ENCODE measurements around the gene SST.

Gene SST

GRCh38 chr3:187629711-187630110, 40.5 kb downstream of the SST start:
- DNase-seq (ENCODE audit: low read depth in 2 of 2), result no peak

GRCh38 chr3:187628169-187628568, 42.0 kb downstream of the SST start:
- DNase-seq (ENCODE audit: low read depth in 2 of 2), result no peak

DNA sequence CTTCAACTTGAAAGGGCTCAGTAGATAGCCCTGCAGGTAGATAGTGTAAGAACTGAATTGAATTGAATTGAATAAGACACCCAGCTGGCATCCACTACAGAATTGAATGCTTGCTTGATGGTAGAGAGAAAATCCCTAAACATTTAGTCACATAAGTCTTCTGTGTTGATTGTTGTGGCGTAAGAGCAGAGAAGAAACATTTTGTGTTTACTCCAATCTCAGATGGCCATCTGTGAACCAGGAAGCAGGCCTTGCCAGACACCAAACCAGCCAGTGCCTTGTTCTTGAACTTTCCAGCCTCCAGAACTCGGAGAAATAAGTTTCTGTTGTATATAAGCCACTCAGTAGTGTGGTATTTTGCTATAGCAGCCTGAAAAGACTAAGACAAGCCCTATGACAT, 43.6 kb downstream of the SST start:
- DNase-seq (ENCODE audit: low read depth in 2 of 2), result no peak

GRCh38 chr3:187624588-187624987, 45.6 kb downstream of the SST start:
- no peak for DNase-seq (ENCODE audit: low read depth in 2 of 2)

DNA sequence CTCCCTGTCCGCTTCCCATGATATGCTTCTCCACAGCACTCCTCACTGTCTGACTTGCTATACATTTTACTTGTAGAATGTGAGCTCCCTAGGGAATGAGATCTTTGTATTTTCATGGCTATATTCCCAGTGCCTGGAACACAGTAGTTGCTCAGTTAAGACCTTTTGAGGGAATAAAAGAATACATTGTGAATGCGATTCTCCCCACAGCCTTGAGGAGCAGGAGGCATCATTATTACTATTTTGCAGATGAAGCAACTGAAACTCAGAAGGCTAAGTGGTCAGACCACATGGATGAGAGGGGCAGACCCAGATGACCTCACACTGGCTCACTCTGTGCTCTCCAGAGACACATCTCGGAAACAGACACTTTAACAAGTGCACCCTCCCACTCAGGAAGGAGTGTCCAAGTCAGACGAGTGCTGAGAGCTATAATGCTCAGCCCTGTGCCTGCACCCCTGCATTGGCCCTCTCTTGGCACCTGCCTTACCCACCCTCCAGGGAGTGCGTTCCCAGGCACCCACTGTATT, 46.8 kb downstream of the SST start:
- DNase-seq (ENCODE audit: low read depth in 2 of 2), result no peak

- no peak for DNase-seq (ENCODE audit: low read depth in 2 of 2)
Measured at GRCh38 chr3:187621881-187622280, 48.3 kb downstream of the SST start.

GRCh38 chr3:187619461-187619860, 50.7 kb downstream of the SST start:
- DNase-seq (ENCODE audit: low read depth in 2 of 2), result no peak

Data from stimulated activated CD8-positive, alpha-beta memory T cell treated with anti-CD3 and anti-CD28 coated beads, Interleukin-7, amount 100 ng/mL, for 1 hour (primary cell).